CD14-positive monocyte (primary cell): ENCODE data around the gene LIN54. TPM values are rescaled to one million over a fixed set of nuclear protein-coding genes. Genes with fewer than 3 reads are reported as not detected.
"Not testable (repeated sequence)": the region's sequence is repeated elsewhere in the genome, so short reads cannot be mapped to it uniquely, and the experiment has no call there.

Experiments used
- DNase-seq, 3 donors: peaks; one replicate each; pipeline ENCODE4 v3.0.0-alpha.2; 2011 to 2022
- H2AFZ ChIP-seq: 2 replicates; pipeline ENCODE4 v1.6.0; 2012; ENCODE audit warnings: mild to moderate bottlenecking, low read depth, low read length, inconsistent platforms; ENCODE audit not compliant: insufficient read depth, poor library complexity, severe bottlenecking
- H3K27ac ChIP-seq, 2 donors: 1 replicate in 1 of 2; 2 replicates in 1 of 2; pipeline ENCODE4 v1.5.1; 2012 to 2013; ENCODE audit warnings: low read length in 2 of 2, control low read depth in 1 of 2, inconsistent platforms in 1 of 2, low read depth in 1 of 2, mild to moderate bottlenecking in 1 of 2
- H3K27me3 ChIP-seq, 2 donors: one replicate each; pipeline versions ENCODE4 v1.6.0 to v1.6.1; 2011 to 2013; ENCODE audit warnings: low read length in 2 of 2; ENCODE audit not compliant: control insufficient read depth in 2 of 2, insufficient read depth in 2 of 2
- H3K36me3 ChIP-seq, 2 donors: replicated peaks in 1 of 2; 1 replicate in 1 of 2; 2 replicates in 1 of 2; pipeline versions ENCODE4 v1.5.1 to v1.6.1; 2012 to 2013; ENCODE audit warnings: low read length in 2 of 2, control low read depth in 1 of 2, inconsistent platforms in 1 of 2, mild to moderate bottlenecking in 1 of 2; ENCODE audit not compliant: insufficient read depth in 2 of 2, control insufficient read depth in 1 of 2
- H3K4me1 ChIP-seq, 2 donors: 1 replicate in 1 of 2; 2 replicates in 1 of 2; pipeline versions ENCODE4 v1.5.1 to v1.6.1; 2012 to 2013; ENCODE audit warnings: low read length in 2 of 2, control low read depth in 1 of 2, inconsistent platforms in 1 of 2, mild to moderate bottlenecking in 1 of 2, moderate library complexity in 1 of 2; ENCODE audit not compliant: insufficient read depth in 2 of 2, control insufficient read depth in 1 of 2
- H3K4me2 ChIP-seq: replicated peaks from 2 replicates; pipeline ENCODE3; 2012; ENCODE audit warnings: low read length, moderate library complexity, mild to moderate bottlenecking; ENCODE audit not compliant: poor library complexity, severe bottlenecking; ENCODE audit errors: extremely low read depth
- H3K4me3 ChIP-seq, 3 experiments: fragments of 200-600 bp in 1 of 3; sonication (generic) in 1 of 3; replicated peaks in 1 of 3; 1 replicate in 2 of 3; 2 replicates in 1 of 3; pipeline ENCODE4 v1.5.1; 2011 to 2013; ENCODE audit warnings: low read length in 3 of 3, mild to moderate bottlenecking in 3 of 3, control low read depth in 2 of 3, low read depth in 2 of 3, inconsistent platforms in 1 of 3, moderate library complexity in 1 of 3
- H3K79me2 ChIP-seq: 2 replicates; pipeline ENCODE4 v1.6.0; 2012; ENCODE audit warnings: mild to moderate bottlenecking, control low read depth, inconsistent platforms, low read length, moderate library complexity; ENCODE audit not compliant: insufficient read depth
- H3K9ac ChIP-seq: 2 replicates; pipeline ENCODE4 v1.6.0; 2017; ENCODE audit warnings: low read length, mild to moderate bottlenecking; ENCODE audit not compliant: insufficient read depth, poor library complexity, severe bottlenecking
- H3K9me3 ChIP-seq, 2 donors: replicated peaks in 1 of 2; 1 replicate in 1 of 2; 2 replicates in 1 of 2; pipeline versions ENCODE4 v1.5.1 to v1.6.1; 2012 to 2013; ENCODE audit warnings: low read length in 2 of 2, control low read depth in 1 of 2; ENCODE audit not compliant: control insufficient read depth in 1 of 2, insufficient read depth in 1 of 2
- H4K20me1 ChIP-seq: 2 replicates; pipeline ENCODE4 v1.6.0; 2012; ENCODE audit warnings: mild to moderate bottlenecking, low read length, control low read depth, moderate library complexity; ENCODE audit not compliant: insufficient read depth
- H3K27ac Mint-ChIP-seq, 7 donors: one replicate each; pipeline ENCODE4 v1.8.0; 2020; ENCODE audit warnings: mild to moderate bottlenecking in 7 of 7, mixed read lengths in 7 of 7, moderate library complexity in 6 of 7, inconsistent platforms in 2 of 7
- H3K27me3 Mint-ChIP-seq, 3 donors: one replicate each; pipeline ENCODE4 v1.8.0; 2021 to 2022; ENCODE audit warnings: low read depth in 3 of 3, mild to moderate bottlenecking in 3 of 3, mixed read lengths in 3 of 3, moderate library complexity in 3 of 3, inconsistent platforms in 1 of 3
- H3K36me3 Mint-ChIP-seq, 2 donors: one replicate each; pipeline ENCODE4 v1.8.0; 2020; ENCODE audit warnings: mixed read lengths in 2 of 2, inconsistent platforms in 1 of 2, mild to moderate bottlenecking in 1 of 2
- H3K4me1 Mint-ChIP-seq: one replicate; pipeline ENCODE4 v1.8.0; 2020; ENCODE audit warnings: mild to moderate bottlenecking, mixed read lengths
- H3K4me3 Mint-ChIP-seq, 2 donors: one replicate each; pipeline ENCODE4 v1.8.0; 2020; ENCODE audit warnings: mild to moderate bottlenecking in 2 of 2, mixed read lengths in 2 of 2, moderate library complexity in 1 of 2
- H3K9me3 Mint-ChIP-seq, 7 donors: one replicate each; pipeline ENCODE4 v1.8.0; 2020 to 2022; ENCODE audit warnings: mixed read lengths in 7 of 7, mild to moderate bottlenecking in 6 of 7, moderate library complexity in 6 of 7, inconsistent platforms in 2 of 7
- WGBS: methylation state at CpG from one replicate; pipeline ENCODE4 v1.1.5; 2013; ENCODE audit warnings: missing lambda C conversion rate; ENCODE audit not compliant: insufficient coverage; 5-methylcytosine and 5-hydroxymethylcytosine counted together
- intact Hi-C, 2 donors: fragments of 100-400 bp; cut with micrococcal nuclease; formaldehyde crosslinking; loops; one replicate each; pipeline versions ENCODE4 v1.15.0 to v1.15.1; 2023
- polyA plus RNA-seq, 3 donors: library from polyadenylated mRNA; depleted of rRNA in 1 of 3; unstranded in 2 of 3; stranded (reverse) in 1 of 3; fragments of 300-500 nt in 2 of 3; fragments of >200 nt in 1 of 3; fragmentation: Illumina TruSeq in 2 of 3; gene quantifications; 1 replicate in 2 of 3; 2 replicates in 1 of 3; pipeline ENCODE4 v1.2.3, GENCODE V29; 2012 to 2021
- TF ChIP-seq, protein P1 (sequence below): fragments of 200-600 bp; IDR thresholded peaks from one replicate; pipeline ENCODE4 v1.8.0; 2022; ENCODE audit warnings: antibody characterized with exemption, mild to moderate bottlenecking

Gene LIN54
- polyA plus RNA-seq, 3 donors, result 2.9 to 6.4 (median 3.7) TPM

- Mint-ChIP-seq H3K36me3 (peaks cover 0 to 4% of the 10 kb centered on the region in 2 donors), H3K4me1 (peaks cover 43% of the 10 kb centered on the region), H3K4me3 (peak overlapping the region; percentile 94 to 99), H3K27me3 (peaks cover 0 to 1% (median 0%) of the 10 kb centered on the region in 3 donors), H3K9me3 (no peaks in the 10 kb centered on the region), H3K27ac (peak overlapping the region; percentile 94 to 99 (median 98))
- TF ChIP-seq, protein P1, sequence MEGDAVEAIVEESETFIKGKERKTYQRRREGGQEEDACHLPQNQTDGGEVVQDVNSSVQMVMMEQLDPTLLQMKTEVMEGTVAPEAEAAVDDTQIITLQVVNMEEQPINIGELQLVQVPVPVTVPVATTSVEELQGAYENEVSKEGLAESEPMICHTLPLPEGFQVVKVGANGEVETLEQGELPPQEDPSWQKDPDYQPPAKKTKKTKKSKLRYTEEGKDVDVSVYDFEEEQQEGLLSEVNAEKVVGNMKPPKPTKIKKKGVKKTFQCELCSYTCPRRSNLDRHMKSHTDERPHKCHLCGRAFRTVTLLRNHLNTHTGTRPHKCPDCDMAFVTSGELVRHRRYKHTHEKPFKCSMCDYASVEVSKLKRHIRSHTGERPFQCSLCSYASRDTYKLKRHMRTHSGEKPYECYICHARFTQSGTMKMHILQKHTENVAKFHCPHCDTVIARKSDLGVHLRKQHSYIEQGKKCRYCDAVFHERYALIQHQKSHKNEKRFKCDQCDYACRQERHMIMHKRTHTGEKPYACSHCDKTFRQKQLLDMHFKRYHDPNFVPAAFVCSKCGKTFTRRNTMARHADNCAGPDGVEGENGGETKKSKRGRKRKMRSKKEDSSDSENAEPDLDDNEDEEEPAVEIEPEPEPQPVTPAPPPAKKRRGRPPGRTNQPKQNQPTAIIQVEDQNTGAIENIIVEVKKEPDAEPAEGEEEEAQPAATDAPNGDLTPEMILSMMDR, result no peak
- Histone ChIP-seq H3K4me3 (peak overlapping the region; percentile 94 to 99 (median 98)), H3K4me2 (peak overlapping the region; percentile 95), H3K9ac (peak overlapping the region; percentile 95), H3K4me1 (peaks cover 31 to 35% of the 10 kb centered on the region in 2 donors), H3K27me3 (no peaks in the 10 kb centered on the region), H2AFZ (peak overlapping the region; percentile 90), H4K20me1 (no peaks in the 10 kb centered on the region), H3K79me2 (peaks cover 80% of the 10 kb centered on the region), H3K27ac (peak overlapping the region in 1 of 2 donors; percentile 94), H3K36me3 (no peaks in the 10 kb centered on the region), H3K9me3 (no peaks in the 10 kb centered on the region)
- intact Hi-C loops, result no loop called here
- WGBS, result 29% methylated on average over 1 of the region's 3 CpGs
- no peak for DNase-seq
Measured at GRCh38 chr4:83009529-83009928, 1.1 kb downstream of the LIN54 start.

- DNase-seq, H3K4me3 ChIP-seq, H3K9ac ChIP-seq, H3K9me3 Mint-ChIP-seq, H3K27me3 Mint-ChIP-seq, H2AFZ ChIP-seq, H4K20me1 ChIP-seq, H3K9me3 ChIP-seq, H3K27ac ChIP-seq, H3K4me2 ChIP-seq, H3K4me3 Mint-ChIP-seq, H3K27me3 ChIP-seq, H3K36me3 ChIP-seq, intact Hi-C loops, H3K4me1 ChIP-seq: not testable (repeated sequence)
- peaks cover 96% of the 10 kb centered on the region for H3K79me2 ChIP-seq
- H3K4me1 Mint-ChIP-seq, result peaks cover 12% of the 10 kb centered on the region
- whole genome bisulfite sequencing, result 96% methylated on average over 7 of the region's 14 CpGs
- H3K27ac Mint-ChIP-seq, result peak overlapping the region in 1 of 7 donors; percentile 50
- H3K36me3 Mint-ChIP-seq, result peaks cover 3 to 14% of the 10 kb centered on the region in 2 donors
Measured at GRCh38 chr4:83003044-83003791, 7.4 kb downstream of the LIN54 start.
